ENCODE results near the gene BRD3.

The BRD3 gene

DNA sequence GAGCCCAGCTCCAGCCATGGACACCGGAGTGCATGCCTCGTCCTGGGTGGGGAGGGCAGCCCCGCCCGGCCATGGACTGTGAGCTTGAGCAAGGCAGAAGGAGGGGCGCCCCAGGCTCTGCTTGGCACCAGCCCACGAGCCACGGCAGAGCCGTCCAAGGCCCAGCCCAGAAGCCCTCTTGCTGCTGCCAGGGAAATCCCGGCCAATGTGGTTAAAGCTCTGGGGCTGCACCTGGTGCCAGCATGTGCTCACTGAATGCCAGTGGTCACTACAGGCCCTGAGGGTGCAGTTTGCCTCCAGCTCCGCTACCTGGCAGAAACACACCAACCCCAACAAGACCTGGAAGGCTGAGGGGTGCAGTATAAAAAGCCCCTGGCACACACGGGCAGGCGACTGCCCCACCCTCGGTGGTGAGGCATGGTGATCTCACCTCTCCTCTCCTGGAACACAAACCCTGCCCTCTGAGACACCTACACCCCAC is 11.8 kb downstream of the BRD3 start:
- H3K9me2 ChIP-seq (replicated peaks; ENCODE audit: low read depth, low read length), result no peaks in the 10 kb centered on the region
- peaks cover 82% of the 10 kb centered on the region for H4K20me1 ChIP-seq (ENCODE audit: insufficient read depth, low read length, poor library complexity, severe bottlenecking)
- H3F3A ChIP-seq (ENCODE audit: low read depth), result no peaks in the 10 kb centered on the region
- H3K27me3 ChIP-seq (ENCODE audit: insufficient read depth, low read length, poor library complexity, severe bottlenecking), result no peaks in the 10 kb centered on the region
- H3K4me2 ChIP-seq (ENCODE audit: low read depth, low read length, poor library complexity, severe bottlenecking), result no peak overlapping the region
- no peak overlapping the region for H3K9ac ChIP-seq (ENCODE audit: low read depth, low read length, poor library complexity, severe bottlenecking)
- H3K36me3 ChIP-seq (ENCODE audit: insufficient read depth, low read length), result peaks cover 23% of the 10 kb centered on the region; the same call in 1 of the 2 replicates
- no peak overlapping the region for H2AFZ ChIP-seq (ENCODE audit: low read length)
- TF ChIP-seq, protein P1, sequence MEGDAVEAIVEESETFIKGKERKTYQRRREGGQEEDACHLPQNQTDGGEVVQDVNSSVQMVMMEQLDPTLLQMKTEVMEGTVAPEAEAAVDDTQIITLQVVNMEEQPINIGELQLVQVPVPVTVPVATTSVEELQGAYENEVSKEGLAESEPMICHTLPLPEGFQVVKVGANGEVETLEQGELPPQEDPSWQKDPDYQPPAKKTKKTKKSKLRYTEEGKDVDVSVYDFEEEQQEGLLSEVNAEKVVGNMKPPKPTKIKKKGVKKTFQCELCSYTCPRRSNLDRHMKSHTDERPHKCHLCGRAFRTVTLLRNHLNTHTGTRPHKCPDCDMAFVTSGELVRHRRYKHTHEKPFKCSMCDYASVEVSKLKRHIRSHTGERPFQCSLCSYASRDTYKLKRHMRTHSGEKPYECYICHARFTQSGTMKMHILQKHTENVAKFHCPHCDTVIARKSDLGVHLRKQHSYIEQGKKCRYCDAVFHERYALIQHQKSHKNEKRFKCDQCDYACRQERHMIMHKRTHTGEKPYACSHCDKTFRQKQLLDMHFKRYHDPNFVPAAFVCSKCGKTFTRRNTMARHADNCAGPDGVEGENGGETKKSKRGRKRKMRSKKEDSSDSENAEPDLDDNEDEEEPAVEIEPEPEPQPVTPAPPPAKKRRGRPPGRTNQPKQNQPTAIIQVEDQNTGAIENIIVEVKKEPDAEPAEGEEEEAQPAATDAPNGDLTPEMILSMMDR (conservative IDR thresholded peaks at IDR 0.05; ENCODE audit: low read length), result no peak
- TF ChIP-seq EZH2phosphoT487 (IDR thresholded peaks at IDR 0.05; ENCODE audit: borderline replicate concordance), result no peak
- H3K4me1 ChIP-seq (ENCODE audit: insufficient read depth, low read length, poor library complexity, severe bottlenecking), result no peaks in the 10 kb centered on the region
- no peaks in the 10 kb centered on the region for H3K9me3 ChIP-seq (ENCODE audit: insufficient read depth, low read depth, low read length)
- no peak overlapping the region for H3K4me3 ChIP-seq (ENCODE audit: low read length, poor library complexity, severe bottlenecking)
- H3K79me2 ChIP-seq (ENCODE audit: insufficient read depth, low read length), result peaks cover 77% of the 10 kb centered on the region

DNA sequence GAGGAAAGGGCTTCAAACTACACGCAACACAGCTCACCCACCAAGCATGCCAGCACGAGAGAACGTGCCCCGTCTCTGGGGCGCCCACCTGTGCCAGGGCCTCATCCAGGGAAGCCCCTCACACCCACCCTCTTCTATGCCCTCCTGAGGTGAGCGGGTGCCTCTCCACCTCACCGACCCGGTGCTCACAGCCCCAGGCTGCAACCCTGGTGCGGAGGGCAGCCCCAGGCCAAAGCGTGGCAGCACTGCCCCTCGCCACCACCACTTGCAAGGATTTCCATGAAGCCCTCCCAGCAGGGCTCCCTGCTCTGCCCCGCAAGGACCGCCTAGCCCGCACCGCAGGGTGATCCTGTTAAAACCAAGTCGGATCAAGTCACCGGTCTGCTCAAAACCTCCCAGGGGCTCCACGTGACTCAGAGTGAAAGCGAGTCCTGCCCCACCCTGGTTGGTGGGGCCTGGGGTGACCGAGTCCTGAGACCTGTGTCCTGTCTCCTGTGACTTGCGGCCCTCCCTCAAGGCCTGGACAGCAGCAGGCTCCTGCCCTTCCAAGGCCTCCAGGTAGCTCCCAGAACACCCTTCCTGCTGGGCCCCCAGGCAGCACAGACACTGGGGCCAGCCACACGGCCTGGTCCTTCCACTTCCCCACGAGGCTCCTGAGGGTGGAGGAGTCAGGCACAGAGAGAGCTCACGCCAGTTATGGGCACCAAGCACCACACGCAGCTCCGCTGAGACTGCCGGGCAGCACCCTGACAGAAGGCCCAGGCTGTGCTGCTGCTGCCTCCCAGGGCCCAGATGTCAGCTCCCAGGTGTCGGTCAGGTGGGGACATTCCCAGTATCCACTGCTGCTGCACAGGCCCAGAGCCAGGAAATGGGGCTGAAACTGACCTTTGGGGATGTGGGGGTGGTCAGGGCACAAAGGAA is 12.7 kb downstream of the BRD3 start:
- no peaks in the 10 kb centered on the region for H3K9me3 ChIP-seq (ENCODE audit: insufficient read depth, low read depth, low read length)
- no peaks in the 10 kb centered on the region for H3K4me1 ChIP-seq (ENCODE audit: insufficient read depth, low read length, poor library complexity, severe bottlenecking)
- H3K9me2 ChIP-seq (replicated peaks; ENCODE audit: low read depth, low read length), result no peaks in the 10 kb centered on the region
- no peaks in the 10 kb centered on the region for H3K27me3 ChIP-seq (ENCODE audit: insufficient read depth, low read length, poor library complexity, severe bottlenecking)
- TF ChIP-seq, protein P1 (conservative IDR thresholded peaks at IDR 0.05; ENCODE audit: low read length), result no peak
- TF ChIP-seq EZH2phosphoT487 (IDR thresholded peaks at IDR 0.05; ENCODE audit: borderline replicate concordance), result no peak
- H3F3A ChIP-seq (ENCODE audit: low read depth), result no peaks in the 10 kb centered on the region
- H3K36me3 ChIP-seq (ENCODE audit: insufficient read depth, low read length), result peaks cover 31% of the 10 kb centered on the region; the same call in 1 of the 2 replicates
- H3K79me2 ChIP-seq (ENCODE audit: insufficient read depth, low read length), result peaks cover 68% of the 10 kb centered on the region
- H3K4me2 ChIP-seq (ENCODE audit: low read depth, low read length, poor library complexity, severe bottlenecking), result no peak overlapping the region
- no peak overlapping the region for H3K9ac ChIP-seq (ENCODE audit: low read depth, low read length, poor library complexity, severe bottlenecking)
- H2AFZ ChIP-seq (ENCODE audit: low read length), result no peak overlapping the region
- peaks cover 74% of the 10 kb centered on the region for H4K20me1 ChIP-seq (ENCODE audit: insufficient read depth, low read length, poor library complexity, severe bottlenecking)
- H3K4me3 ChIP-seq (ENCODE audit: low read length, poor library complexity, severe bottlenecking), result no peak overlapping the region

DNA sequence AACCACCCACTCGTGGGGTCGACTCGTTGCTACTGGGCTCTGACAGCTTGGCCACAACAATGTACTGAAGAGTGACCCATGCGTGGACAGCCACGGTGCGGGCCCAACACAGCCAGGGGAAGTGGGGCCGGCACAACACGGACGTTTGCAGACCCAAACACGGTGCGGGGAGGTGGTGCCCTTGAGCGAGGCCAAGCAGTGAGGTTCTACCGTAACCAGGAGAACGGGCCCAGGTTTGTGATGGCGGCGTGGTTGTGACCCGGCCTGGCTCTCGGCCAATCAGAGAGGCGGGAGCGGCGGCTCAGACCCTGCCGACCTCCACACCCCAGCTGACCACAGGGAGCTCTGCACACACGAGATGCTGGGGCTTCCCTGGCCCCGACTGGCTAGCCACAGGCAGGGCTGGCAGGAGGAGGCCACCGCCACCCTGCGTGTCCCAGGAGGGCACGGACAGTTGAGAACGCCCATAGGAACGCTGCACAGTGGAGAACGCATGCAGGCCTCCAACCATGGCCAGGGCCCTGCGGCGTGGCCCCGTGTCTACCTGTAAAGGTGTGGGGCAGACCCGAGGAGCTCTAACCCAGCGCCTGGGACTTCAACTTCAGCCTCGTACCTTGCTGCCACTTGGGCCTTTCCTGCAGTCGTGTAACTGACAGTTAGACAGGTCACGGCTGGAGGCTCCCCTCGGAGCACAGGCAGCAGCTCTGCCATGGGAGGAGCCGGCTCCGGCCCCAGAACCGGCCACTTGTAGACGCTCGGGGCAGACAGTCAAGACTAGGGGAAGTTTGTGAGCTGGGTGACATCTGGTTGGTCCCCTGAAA is 13.7 kb downstream of the BRD3 start:
- peaks cover 58% of the 10 kb centered on the region for H3K79me2 ChIP-seq (ENCODE audit: insufficient read depth, low read length)
- no peak overlapping the region for H2AFZ ChIP-seq (ENCODE audit: low read length)
- TF ChIP-seq EZH2phosphoT487 (IDR thresholded peaks at IDR 0.05; ENCODE audit: borderline replicate concordance), result no peak
- TF ChIP-seq, protein P1 (conservative IDR thresholded peaks at IDR 0.05; ENCODE audit: low read length), result no peak
- H3K9me3 ChIP-seq (ENCODE audit: insufficient read depth, low read depth, low read length), result no peaks in the 10 kb centered on the region
- H3K4me2 ChIP-seq (ENCODE audit: low read depth, low read length, poor library complexity, severe bottlenecking), result no peak overlapping the region
- no peak overlapping the region for H3K4me3 ChIP-seq (ENCODE audit: low read length, poor library complexity, severe bottlenecking)
- H4K20me1 ChIP-seq (ENCODE audit: insufficient read depth, low read length, poor library complexity, severe bottlenecking), result peaks cover 67% of the 10 kb centered on the region
- H3K36me3 ChIP-seq (ENCODE audit: insufficient read depth, low read length), result peaks cover 41% of the 10 kb centered on the region; the same call in 1 of the 2 replicates
- no peaks in the 10 kb centered on the region for H3K27me3 ChIP-seq (ENCODE audit: insufficient read depth, low read length, poor library complexity, severe bottlenecking)
- no peaks in the 10 kb centered on the region for H3F3A ChIP-seq (ENCODE audit: low read depth)
- H3K4me1 ChIP-seq (ENCODE audit: insufficient read depth, low read length, poor library complexity, severe bottlenecking), result no peaks in the 10 kb centered on the region
- H3K9ac ChIP-seq (ENCODE audit: low read depth, low read length, poor library complexity, severe bottlenecking), result no peak overlapping the region
- no peaks in the 10 kb centered on the region for H3K9me2 ChIP-seq (replicated peaks; ENCODE audit: low read depth, low read length)
